Smooth muscle cell (in vitro differentiated cells): ENCODE results near the gene C12orf54. TPM values are rescaled to one million over a fixed set of nuclear protein-coding genes. Genes with fewer than 3 reads are reported as not detected.
"Not testable (repeated sequence)": the region's sequence is repeated elsewhere in the genome, so short reads cannot be mapped to it uniquely, and the experiment has no call there.

Experiments used
- DNase-seq: peaks from one replicate; lab custom pipeline; 2025; ENCODE audit not compliant: unreplicated experiment; lab: John Stamatoyannopoulos, UW
- H2AFZ ChIP-seq: fragments of 200-600 bp; sonication (generic); 2 replicates; pipeline ENCODE4 v1.6.0; 2016; ENCODE audit warnings: antibody characterized with exemption, low read depth, mild to moderate bottlenecking
- H3F3A ChIP-seq: fragments of 200-600 bp; sonication (generic); 2 replicates; pipeline ENCODE4 v1.6.0; 2017; ENCODE audit warnings: antibody characterized with exemption, low read depth
- H3K27ac ChIP-seq: fragments of 200-600 bp; sonication (generic); 2 replicates; pipeline ENCODE4 v1.5.1; 2016; ENCODE audit warnings: low read depth, mild to moderate bottlenecking
- H3K27me3 ChIP-seq: fragments of 200-600 bp; sonication (generic); 2 replicates; pipeline ENCODE4 v1.6.1; 2016; ENCODE audit warnings: low read depth, mild to moderate bottlenecking
- H3K36me3 ChIP-seq: fragments of 200-600 bp; sonication (generic); 2 replicates; pipeline ENCODE4 v1.5.1; 2016; ENCODE audit warnings: low read depth
- H3K4me1 ChIP-seq: fragments of 200-600 bp; sonication (generic); 2 replicates; pipeline ENCODE4 v1.5.1; 2016; ENCODE audit warnings: low read depth
- H3K4me2 ChIP-seq: fragments of 200-600 bp; sonication (generic); 2 replicates; pipeline ENCODE4 v1.6.0; 2016; ENCODE audit warnings: mild to moderate bottlenecking
- H3K4me3 ChIP-seq: fragments of 200-600 bp; sonication (generic); 2 replicates; pipeline ENCODE4 v1.5.1; 2016; ENCODE audit warnings: mild to moderate bottlenecking
- H3K79me2 ChIP-seq: fragments of 200-600 bp; sonication (generic); 2 replicates; pipeline ENCODE4 v1.6.0; 2016; ENCODE audit warnings: low read depth, mild to moderate bottlenecking
- H3K9ac ChIP-seq: fragments of 200-600 bp; sonication (generic); 2 replicates; pipeline ENCODE4 v1.6.0; 2016; ENCODE audit warnings: low read depth
- H3K9me3 ChIP-seq: fragments of 200-600 bp; sonication (generic); replicated peaks from 2 replicates; pipeline ENCODE4 v1.5.1; 2016; ENCODE audit warnings: low read depth
- H4K20me1 ChIP-seq: fragments of 200-600 bp; sonication (generic); 2 replicates; pipeline ENCODE4 v1.6.0; 2016; ENCODE audit warnings: low read depth
- WGBS: methylation state at CpG from one replicate; pipeline ENCODE4 v1.1.7; 2016; ENCODE audit warnings: low lambda C conversion rate; 5-methylcytosine and 5-hydroxymethylcytosine counted together
- polyA plus RNA-seq: library from polyadenylated mRNA; unstranded; fragments of >200 nt; fragmentation: Nextera tagmentation; extraction: Ambion mirVana; gene quantifications from 2 replicates; pipeline ENCODE4 v1.2.1, GENCODE V29; 2016
- total RNA-seq: library from RNA; depleted of rRNA; stranded (reverse); fragments of >200 nt; gene quantifications from 2 replicates; pipeline ENCODE4 v1.2.3, GENCODE V29; 2014
- TF ChIP-seq, protein P1 (sequence below): fragments of 200-600 bp; sonication (generic); IDR thresholded peaks from 2 replicates; pipeline ENCODE4 v1.5.1; 2017; ENCODE audit warnings: borderline replicate concordance, mild to moderate bottlenecking, antibody characterized with exemption; ENCODE audit not compliant: insufficient read depth, poor library complexity, severe bottlenecking

The C12orf54 gene
- total and polyA plus RNA-seq, 2 experiments from 2014 or later = 0.45 to 1.1 TPM

DNA sequence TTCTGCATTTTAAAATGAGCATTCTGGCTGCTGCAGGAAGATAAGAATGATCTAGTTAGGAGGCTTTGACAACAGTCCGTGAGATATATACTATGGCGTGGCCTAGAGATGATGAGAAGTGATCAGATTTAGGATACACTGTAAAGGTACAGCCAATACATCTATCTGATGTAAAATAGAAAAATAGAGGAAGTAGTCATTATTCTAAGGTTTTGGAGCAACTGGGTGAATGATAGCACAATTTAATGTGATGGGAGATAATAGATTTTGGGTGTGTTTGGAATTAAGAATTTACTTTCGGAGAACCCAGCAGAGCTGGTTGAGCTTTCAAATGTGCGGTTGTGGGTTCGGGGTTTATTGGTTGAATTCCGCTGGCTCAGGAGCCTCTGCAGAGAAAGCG is 10.0 kb upstream of the C12orf54 start, which contains the start of gene ANP32D:
Gene ANP32D (plus strand): TSS at position 301 of the 400 bp plus-strand sequence. CDS start 106 bp downstream, outside the sequence.
- no peak for DNase-seq
- H4K20me1 ChIP-seq = no peaks in the 10 kb centered on the region
- WGBS = 93% methylated on average over 7 of the region's 7 CpGs
- TF ChIP-seq, protein P1, sequence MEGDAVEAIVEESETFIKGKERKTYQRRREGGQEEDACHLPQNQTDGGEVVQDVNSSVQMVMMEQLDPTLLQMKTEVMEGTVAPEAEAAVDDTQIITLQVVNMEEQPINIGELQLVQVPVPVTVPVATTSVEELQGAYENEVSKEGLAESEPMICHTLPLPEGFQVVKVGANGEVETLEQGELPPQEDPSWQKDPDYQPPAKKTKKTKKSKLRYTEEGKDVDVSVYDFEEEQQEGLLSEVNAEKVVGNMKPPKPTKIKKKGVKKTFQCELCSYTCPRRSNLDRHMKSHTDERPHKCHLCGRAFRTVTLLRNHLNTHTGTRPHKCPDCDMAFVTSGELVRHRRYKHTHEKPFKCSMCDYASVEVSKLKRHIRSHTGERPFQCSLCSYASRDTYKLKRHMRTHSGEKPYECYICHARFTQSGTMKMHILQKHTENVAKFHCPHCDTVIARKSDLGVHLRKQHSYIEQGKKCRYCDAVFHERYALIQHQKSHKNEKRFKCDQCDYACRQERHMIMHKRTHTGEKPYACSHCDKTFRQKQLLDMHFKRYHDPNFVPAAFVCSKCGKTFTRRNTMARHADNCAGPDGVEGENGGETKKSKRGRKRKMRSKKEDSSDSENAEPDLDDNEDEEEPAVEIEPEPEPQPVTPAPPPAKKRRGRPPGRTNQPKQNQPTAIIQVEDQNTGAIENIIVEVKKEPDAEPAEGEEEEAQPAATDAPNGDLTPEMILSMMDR = no peak
- H3K79me2 ChIP-seq = no peaks in the 10 kb centered on the region
- H3K4me2 ChIP-seq = no peak within 1 kb of the TSS
- no peaks in the 10 kb centered on the region for H3K36me3 ChIP-seq
- no peak within 1 kb of the TSS for H3K27ac ChIP-seq
- no peaks in the 10 kb centered on the region for H3F3A ChIP-seq
- no peaks in the 10 kb centered on the region for H3K4me1 ChIP-seq
- no peaks in the 10 kb centered on the region for H3K27me3 ChIP-seq
- H3K9ac ChIP-seq = no peak within 1 kb of the TSS
- H3K4me3 ChIP-seq = no peak within 1 kb of the TSS
- H2AFZ ChIP-seq = no peak within 1 kb of the TSS
- no peaks in the 10 kb centered on the region for H3K9me3 ChIP-seq

DNA sequence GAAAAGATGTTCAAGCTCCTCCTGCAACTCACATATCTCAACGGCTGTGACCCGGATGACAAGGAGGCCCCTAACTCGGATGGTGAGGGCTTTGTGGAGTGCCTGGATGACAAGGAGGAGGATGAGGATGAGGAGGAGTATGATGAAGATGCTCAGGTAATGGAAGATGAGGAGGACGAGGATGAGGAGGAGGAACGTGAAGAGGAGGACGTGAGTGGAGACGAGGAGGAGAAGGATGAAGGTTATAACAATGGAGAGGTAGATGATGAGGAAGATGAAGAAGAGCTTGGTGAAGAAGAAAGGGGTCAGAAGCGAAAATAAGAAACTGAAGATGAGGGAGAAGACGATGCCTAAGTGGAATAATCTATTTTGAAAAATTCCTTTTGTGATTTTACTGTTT is 9.2 kb upstream of the C12orf54 start:
- H4K20me1 ChIP-seq = no peaks in the 10 kb centered on the region
- H3K4me3 ChIP-seq = no peak overlapping the region
- H3K36me3 ChIP-seq = no peaks in the 10 kb centered on the region
- H3K9me3 ChIP-seq = no peaks in the 10 kb centered on the region
- no peak overlapping the region for H3K27ac ChIP-seq
- no peaks in the 10 kb centered on the region for H3K4me1 ChIP-seq
- no peak overlapping the region for H2AFZ ChIP-seq
- H3K4me2 ChIP-seq = no peak overlapping the region
- WGBS = 73% methylated on average over 9 of the region's 9 CpGs
- H3K9ac ChIP-seq = no peak overlapping the region
- no peaks in the 10 kb centered on the region for H3F3A ChIP-seq
- H3K79me2 ChIP-seq = no peaks in the 10 kb centered on the region
- no peaks in the 10 kb centered on the region for H3K27me3 ChIP-seq
- DNase-seq = no peak
- TF ChIP-seq, protein P1 = no peak

DNA sequence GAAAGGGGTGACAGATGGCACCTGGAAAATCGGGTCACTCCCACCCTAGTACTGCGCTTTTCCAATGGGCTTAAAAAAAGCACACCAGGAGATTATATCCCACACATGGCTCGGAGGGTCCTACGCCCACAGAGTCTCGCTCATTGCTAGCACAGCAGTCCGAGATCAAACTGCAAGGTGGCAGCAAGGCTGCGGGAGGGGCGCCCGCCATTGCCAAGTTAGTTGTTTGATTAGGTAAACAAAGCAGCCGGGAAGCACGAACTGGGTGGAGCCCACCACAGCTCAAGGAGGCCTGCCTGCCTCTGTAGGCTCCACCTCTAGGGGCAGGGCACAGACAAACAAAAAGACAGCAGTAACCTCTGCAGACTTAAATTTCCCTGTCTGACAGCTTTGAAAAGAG is 7.8 kb upstream of the C12orf54 start:
- DNase-seq, H3K4me1 ChIP-seq, H4K20me1 ChIP-seq, H3K4me2 ChIP-seq, H3K27ac ChIP-seq, H3F3A ChIP-seq, H3K9ac ChIP-seq, H2AFZ ChIP-seq, H3K36me3 ChIP-seq, H3K9me3 ChIP-seq, H3K4me3 ChIP-seq, H3K27me3 ChIP-seq, H3K79me2 ChIP-seq: not testable (repeated sequence)
- WGBS = 85% methylated on average over 11 of the region's 11 CpGs

DNA sequence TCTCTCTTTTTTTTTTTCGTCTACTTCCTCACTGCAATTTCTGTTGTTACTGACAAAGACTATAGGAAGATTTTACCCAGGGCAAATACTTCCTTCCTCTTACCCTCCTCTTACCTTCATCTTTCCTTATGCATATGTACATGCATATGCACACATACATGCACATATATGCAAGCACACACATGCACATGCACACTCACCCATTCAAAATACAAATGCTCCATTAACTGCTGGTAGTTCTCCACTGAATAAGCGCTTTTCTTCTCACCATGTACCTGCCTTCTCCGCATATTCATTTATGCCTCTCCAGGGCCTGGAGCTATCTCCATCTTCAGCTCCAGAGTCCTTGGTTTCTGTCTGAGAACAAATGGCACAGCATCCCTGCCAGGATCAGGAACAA is 632 bp downstream of the C12orf54 start:
- H3K9ac ChIP-seq = no peak overlapping the region
- no peak for DNase-seq
- H3K36me3 ChIP-seq = no peaks in the 10 kb centered on the region
- H3K9me3 ChIP-seq = no peaks in the 10 kb centered on the region
- H3K79me2 ChIP-seq = no peaks in the 10 kb centered on the region
- no peak overlapping the region for H2AFZ ChIP-seq
- no peaks in the 10 kb centered on the region for H4K20me1 ChIP-seq
- H3F3A ChIP-seq = no peaks in the 10 kb centered on the region
- H3K27me3 ChIP-seq = no peaks in the 10 kb centered on the region
- 78% methylated on average over 3 of the region's 3 CpGs for WGBS
- H3K4me2 ChIP-seq = no peak overlapping the region
- H3K4me3 ChIP-seq = no peak overlapping the region
- no peak overlapping the region for H3K27ac ChIP-seq
- TF ChIP-seq, protein P1 = no peak
- H3K4me1 ChIP-seq = no peaks in the 10 kb centered on the region
